GM19025 (cell line): Measurements from ENCODE around the gene KCTD12.
A peak's percentile ranks its signal among the peaks of the same experiment; 100 is the strongest.
"Not testable (repeated sequence)": the region's sequence is repeated elsewhere in the genome, so short reads cannot be mapped to it uniquely, and the experiment has no call there.

Source experiments
- ATAC-seq: cut with Tn5 transposase; IDR thresholded peaks from one replicate; pipeline ENCODE4 v1.9.1; 2021; ENCODE audit warnings: mild to moderate bottlenecking, low read depth, moderate library complexity; ENCODE audit not compliant: unreplicated experiment

KCTD12 gene

GRCh38 chr13:76886292-76887075 is at the start of gene KCTD12:
Gene KCTD12 (minus strand): TSS chr13:76886405. CDS start chr13:76886148, 257 bp downstream.
- peak; percentile 70 for ATAC-seq

GRCh38 chr13:76934671-76935070 is 48.5 kb upstream of the KCTD12 start:
- ATAC-seq = no peak

- no peak for ATAC-seq
Observed at GRCh38 chr13:76932076-76932475, 45.9 kb upstream of the KCTD12 start.

GRCh38 chr13:76929851-76930374 is 43.7 kb upstream of the KCTD12 start:
- ATAC-seq = no peak

- no peak for ATAC-seq
Observed at GRCh38 chr13:76929320-76929719, 43.1 kb upstream of the KCTD12 start.

- ATAC-seq = no peak
Observed at GRCh38 chr13:76928456-76928855, 42.3 kb upstream of the KCTD12 start.

- ATAC-seq = no peak
Observed at GRCh38 chr13:76927955-76928354, 41.8 kb upstream of the KCTD12 start.

GRCh38 chr13:76925115-76925514 is 38.9 kb upstream of the KCTD12 start:
- no peak for ATAC-seq

GRCh38 chr13:76921516-76921915 is 35.3 kb upstream of the KCTD12 start:
- ATAC-seq = no peak

GRCh38 chr13:76917755-76918481 is 31.7 kb upstream of the KCTD12 start:
- not testable (repeated sequence) for ATAC-seq

- no peak for ATAC-seq
Observed at GRCh38 chr13:76917095-76917494, 30.9 kb upstream of the KCTD12 start.

- no peak for ATAC-seq
Observed at GRCh38 chr13:76913898-76914297, 27.7 kb upstream of the KCTD12 start.

GRCh38 chr13:76912476-76912875 is 26.3 kb upstream of the KCTD12 start:
- ATAC-seq = no peak

GRCh38 chr13:76904507-76904906 is 18.3 kb upstream of the KCTD12 start:
- ATAC-seq = no peak

GRCh38 chr13:76903544-76904162 is 17.4 kb upstream of the KCTD12 start:
- ATAC-seq = peak; percentile 82

- ATAC-seq = not testable (repeated sequence)
Observed at GRCh38 chr13:76899066-76899465, 12.9 kb upstream of the KCTD12 start.

- not testable (repeated sequence) for ATAC-seq
Observed at GRCh38 chr13:76897171-76897570, 11.0 kb upstream of the KCTD12 start.

- no peak for ATAC-seq
Observed at GRCh38 chr13:76894401-76895110, 8.4 kb upstream of the KCTD12 start.

GRCh38 chr13:76892488-76892887 is 6.3 kb upstream of the KCTD12 start:
- ATAC-seq = no peak

GRCh38 chr13:76890021-76890420 is 3.8 kb upstream of the KCTD12 start:
- ATAC-seq = no peak
